WTC11 (cell line): ENCODE measurements around the gene CAMTA1. TPM values are rescaled to one million over a fixed set of nuclear protein-coding genes. Genes with fewer than 3 reads are reported as not detected.

Experiments used
- ATAC-seq: fragments of 200-7000 bp; cut with Tn5 transposase; 2 replicates; pipeline ENCODE4 v1.10.0; 2021; ENCODE audit warnings: mild to moderate bottlenecking, moderate library complexity
- CTCF ChIA-PET: fragments of 300-600 bp; sonication (Branson Sonifier 250); formaldehyde crosslinking; loops from one replicate; lab custom pipeline; 2021; ENCODE audit warnings: antibody characterized with exemption; lab: Charles Lee
- POLR2A ChIA-PET: fragments of 350-600 bp; sonication (Branson Sonifier 250); formaldehyde crosslinking; loops from one replicate; lab custom pipeline; 2021; ENCODE audit warnings: antibody characterized with exemption; lab: Charles Lee
- DNase-seq: peaks from one replicate; pipeline ENCODE4 v3.0.0; 2021; ENCODE audit warnings: low spot score
- H3K27ac Mint-ChIP-seq: 2 replicates; pipeline ENCODE4 v1.8.0; 2021; ENCODE audit warnings: mixed read lengths
- H3K27me3 Mint-ChIP-seq: 2 replicates; pipeline ENCODE4 v1.8.0; 2021; ENCODE audit warnings: low read depth, mild to moderate bottlenecking, moderate library complexity, mixed read lengths
- H3K36me3 Mint-ChIP-seq: 2 replicates; pipeline ENCODE4 v1.8.0; 2021; ENCODE audit warnings: mixed read lengths
- H3K4me1 Mint-ChIP-seq: 2 replicates; pipeline ENCODE4 v1.8.0; 2022; ENCODE audit warnings: mixed read lengths
- H3K4me3 Mint-ChIP-seq: 2 replicates; pipeline ENCODE4 v1.8.0; 2021; ENCODE audit warnings: mild to moderate bottlenecking, moderate library complexity, mixed read lengths
- H3K9me3 Mint-ChIP-seq: 2 replicates; pipeline ENCODE4 v1.8.0; 2021; ENCODE audit warnings: mixed read lengths
- AR ChIP-seq: fragments of 250-450 bp; sonication (Bioruptor Pico); IDR thresholded peaks from 2 replicates; pipeline ENCODE4 v1.9.0; 2021; ENCODE audit warnings: mild to moderate bottlenecking
- E2F5 ChIP-seq: sonication (generic); formaldehyde crosslinking; IDR thresholded peaks from 2 replicates; pipeline ENCODE4 v1.8.1; 2022; ENCODE audit warnings: mild to moderate bottlenecking, moderate library complexity, missing genetic modification reagents
- FOXP4 ChIP-seq: sonication (generic); formaldehyde crosslinking; IDR thresholded peaks from 2 replicates; pipeline ENCODE4 v1.8.0; 2022; ENCODE audit warnings: mild to moderate bottlenecking, missing genetic modification reagents
- JUN ChIP-seq: sonication (generic); formaldehyde crosslinking; IDR thresholded peaks from 2 replicates; pipeline ENCODE4 v1.8.0; 2023; ENCODE audit warnings: mild to moderate bottlenecking, missing genetic modification reagents
- RORB ChIP-seq: fragments of 250-450 bp; sonication (Bioruptor Pico); IDR thresholded peaks from 2 replicates; pipeline ENCODE4 v1.9.0; 2021; ENCODE audit warnings: mild to moderate bottlenecking
- TP53 ChIP-seq: sonication (generic); formaldehyde crosslinking; IDR thresholded peaks from 2 replicates; pipeline ENCODE4 v1.8.1; 2023; ENCODE audit warnings: mild to moderate bottlenecking, missing genetic modification reagents
- ZNF219 ChIP-seq: sonication (generic); formaldehyde crosslinking; IDR thresholded peaks from 2 replicates; pipeline ENCODE4 v1.8.0; 2023; ENCODE audit warnings: missing genetic modification reagents, mild to moderate bottlenecking, borderline replicate concordance
- ZNF232 ChIP-seq: sonication (generic); formaldehyde crosslinking; IDR thresholded peaks from 2 replicates; pipeline ENCODE4 v1.8.0; 2022; ENCODE audit warnings: mild to moderate bottlenecking, missing genetic modification reagents
- ZNF416 ChIP-seq: fragments of 250-450 bp; sonication (Bioruptor Pico); IDR thresholded peaks from 2 replicates; pipeline ENCODE4 v1.9.0; 2021; ENCODE audit warnings: mild to moderate bottlenecking, inconsistent platforms
- ZNF423 ChIP-seq: fragments of 250-450 bp; sonication (Bioruptor Pico); IDR thresholded peaks from 2 replicates; pipeline ENCODE4 v2.1.2; 2022; ENCODE audit warnings: mild to moderate bottlenecking, moderate library complexity
- ZNF671 ChIP-seq: fragments of 250-450 bp; sonication (Bioruptor Pico); IDR thresholded peaks from 2 replicates; pipeline ENCODE4 v1.8.0; 2021; ENCODE audit warnings: mild to moderate bottlenecking
- total RNA-seq: library from RNA; stranded (reverse); gene quantifications from 3 replicates; pipeline ENCODE4 v1.2.3, GENCODE V29; 2021
- TF ChIP-seq, protein P1 (sequence below): fragments of 250-450 bp; sonication (Bioruptor Pico); IDR thresholded peaks from 2 replicates; pipeline ENCODE4 v1.9.0; 2021; ENCODE audit warnings: moderate library complexity, mild to moderate bottlenecking, inconsistent platforms, borderline replicate concordance
- TF ChIP-seq, protein P2 (sequence below): sonication (generic); formaldehyde crosslinking; conservative IDR thresholded peaks from 2 replicates; pipeline ENCODE4 v1.8.1; 2023; ENCODE audit warnings: mild to moderate bottlenecking, low read depth, missing genetic modification reagents, moderate library complexity

The CAMTA1 gene
- total RNA-seq, 1 experiment from 2014 or later, result 86.4 TPM

GRCh38 chr1:6991266-6991665 lies 206.0 kb downstream of the CAMTA1 start:
- H3K27ac Mint-ChIP-seq, result no peak overlapping the region
- ATAC-seq, result no peak
- POLR2A ChIA-PET, result no interaction called here
- H3K27me3 Mint-ChIP-seq, result no peaks in the 10 kb centered on the region
- H3K4me1 Mint-ChIP-seq, result peaks cover 32% of the 10 kb centered on the region
- TF ChIP-seq AR (CRISPR knock-in tag) (no peak), RORB (CRISPR knock-in tag) (no peak), TP53 (CRISPR knock-in tag) (no peak), ZNF423 (no peak), ZNF671 (CRISPR knock-in tag) (no peak), ZNF219 (no peak), FOXP4 (CRISPR knock-in tag) (no peak), ZNF416 (CRISPR knock-in tag) (no peak), E2F5 (CRISPR knock-in tag) (no peak)
- TF ChIP-seq, protein P1, sequence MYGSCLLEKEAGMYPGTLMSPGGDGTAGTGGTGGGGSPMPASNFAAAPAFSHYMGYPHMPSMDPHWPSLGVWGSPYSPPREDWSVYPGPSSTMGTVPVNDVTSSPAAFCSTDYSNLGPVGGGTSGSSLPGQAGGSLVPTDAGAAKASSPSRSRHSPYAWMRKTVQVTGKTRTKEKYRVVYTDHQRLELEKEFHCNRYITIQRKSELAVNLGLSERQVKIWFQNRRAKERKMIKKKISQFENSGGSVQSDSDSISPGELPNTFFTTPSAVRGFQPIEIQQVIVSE (CRISPR knock-in tag), result no peak
- no peak for DNase-seq
- H3K4me3 Mint-ChIP-seq, result no peak overlapping the region
- peaks cover 6% of the 10 kb centered on the region; the same call in 1 of the 2 replicates for H3K9me3 Mint-ChIP-seq
- H3K36me3 Mint-ChIP-seq, result no peaks in the 10 kb centered on the region
- CTCF ChIA-PET, result interaction anchor here (2.5 to 3.4 kb wide), 2 partner anchors 51 to 79 kb away, joined by 10 to 14 read pairs; no protein-coding TSS in a partner anchor

- ChIA-PET POLR2A (interaction anchor here (0.6 kb wide), 1 partner anchor 19 kb away, joined by 3 read pairs; no protein-coding TSS in a partner anchor), CTCF (interaction anchor here (1.3 to 1.4 kb wide), 2 partner anchors 47 to 212 kb away, joined by 4 to 5 read pairs; no protein-coding TSS in a partner anchor)
- ATAC-seq, result peak; percentile 51
- no peak for DNase-seq
- no peaks in the 10 kb centered on the region for H3K36me3 Mint-ChIP-seq
- H3K27me3 Mint-ChIP-seq, result no peaks in the 10 kb centered on the region
- H3K27ac Mint-ChIP-seq, result 0 out of 2 replicates have a peak overlapping the region, but pooled peaks have one; percentile 12
- no peak overlapping the region for H3K4me3 Mint-ChIP-seq
- H3K4me1 Mint-ChIP-seq, result peaks cover 26% of the 10 kb centered on the region
- H3K9me3 Mint-ChIP-seq, result peaks cover 6% of the 10 kb centered on the region; the same call in 1 of the 2 replicates
- TF ChIP-seq JUN (no peak), ZNF232 (CRISPR knock-in tag) (no peak)
- TF ChIP-seq, protein P2, sequence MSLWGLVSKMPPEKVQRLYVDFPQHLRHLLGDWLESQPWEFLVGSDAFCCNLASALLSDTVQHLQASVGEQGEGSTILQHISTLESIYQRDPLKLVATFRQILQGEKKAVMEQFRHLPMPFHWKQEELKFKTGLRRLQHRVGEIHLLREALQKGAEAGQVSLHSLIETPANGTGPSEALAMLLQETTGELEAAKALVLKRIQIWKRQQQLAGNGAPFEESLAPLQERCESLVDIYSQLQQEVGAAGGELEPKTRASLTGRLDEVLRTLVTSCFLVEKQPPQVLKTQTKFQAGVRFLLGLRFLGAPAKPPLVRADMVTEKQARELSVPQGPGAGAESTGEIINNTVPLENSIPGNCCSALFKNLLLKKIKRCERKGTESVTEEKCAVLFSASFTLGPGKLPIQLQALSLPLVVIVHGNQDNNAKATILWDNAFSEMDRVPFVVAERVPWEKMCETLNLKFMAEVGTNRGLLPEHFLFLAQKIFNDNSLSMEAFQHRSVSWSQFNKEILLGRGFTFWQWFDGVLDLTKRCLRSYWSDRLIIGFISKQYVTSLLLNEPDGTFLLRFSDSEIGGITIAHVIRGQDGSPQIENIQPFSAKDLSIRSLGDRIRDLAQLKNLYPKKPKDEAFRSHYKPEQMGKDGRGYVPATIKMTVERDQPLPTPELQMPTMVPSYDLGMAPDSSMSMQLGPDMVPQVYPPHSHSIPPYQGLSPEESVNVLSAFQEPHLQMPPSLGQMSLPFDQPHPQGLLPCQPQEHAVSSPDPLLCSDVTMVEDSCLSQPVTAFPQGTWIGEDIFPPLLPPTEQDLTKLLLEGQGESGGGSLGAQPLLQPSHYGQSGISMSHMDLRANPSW (CRISPR knock-in tag), result no peak
These were observed 210.5 kb downstream of the CAMTA1 start for GRCh38 chr1:6995789-6996188.
